Measurements from ENCODE around the gene KLK1. TPM values are rescaled to one million over a fixed set of nuclear protein-coding genes. Genes with fewer than 3 reads are reported as not detected.

The KLK1 gene
- total RNA-seq, 2 experiments from 2014 or later: 0.60 to 1.1 TPM

- Mint-ChIP-seq H3K4me1 (no peaks in the 10 kb centered on the region), H3K27ac (no peak overlapping the region), H3K9me3 (peaks cover 16% of the 10 kb centered on the region), H3K4me3 (no peak overlapping the region), H3K36me3 (no peaks in the 10 kb centered on the region), H3K27me3 (peaks cover 31% of the 10 kb centered on the region)
- no peak for DNase-seq
Observed at GRCh38 chr19:50843205-50843604, 19.6 kb upstream of the KLK1 start.

GRCh38 chr19:50842130-50842529 lies 18.5 kb upstream of the KLK1 start:
- Mint-ChIP-seq H3K36me3 (no peaks in the 10 kb centered on the region), H3K27me3 (peaks cover 41% of the 10 kb centered on the region), H3K27ac (no peak overlapping the region), H3K9me3 (peaks cover 16% of the 10 kb centered on the region), H3K4me1 (no peaks in the 10 kb centered on the region), H3K4me3 (no peak overlapping the region)
- DNase-seq: no peak

GRCh38 chr19:50839712-50840655 lies 16.4 kb upstream of the KLK1 start:
- Mint-ChIP-seq H3K9me3 (peaks cover 13% of the 10 kb centered on the region), H3K27ac (no peak overlapping the region), H3K4me1 (peaks cover 10% of the 10 kb centered on the region), H3K27me3 (peaks cover 49% of the 10 kb centered on the region), H3K4me3 (no peak overlapping the region), H3K36me3 (no peaks in the 10 kb centered on the region)
- DNase-seq: no peak

- Mint-ChIP-seq H3K36me3 (no peaks in the 10 kb centered on the region), H3K27me3 (peaks cover 51% of the 10 kb centered on the region), H3K27ac (no peak overlapping the region), H3K9me3 (peaks cover 5% of the 10 kb centered on the region), H3K4me1 (peaks cover 10% of the 10 kb centered on the region), H3K4me3 (no peak overlapping the region)
- no peak for DNase-seq
Observed at GRCh38 chr19:50838239-50838638, 14.7 kb upstream of the KLK1 start.

- Mint-ChIP-seq H3K9me3 (peaks cover 2% of the 10 kb centered on the region), H3K36me3 (no peaks in the 10 kb centered on the region), H3K4me1 (peaks cover 10% of the 10 kb centered on the region), H3K27me3 (peaks cover 59% of the 10 kb centered on the region), H3K4me3 (no peak overlapping the region), H3K27ac (no peak overlapping the region)
- no peak for DNase-seq
Observed at GRCh38 chr19:50837300-50837699, 13.7 kb upstream of the KLK1 start.

GRCh38 chr19:50836543-50837195 lies 13.1 kb upstream of the KLK1 start:
- Mint-ChIP-seq H3K4me3 (peak overlapping the region; percentile 77), H3K36me3 (no peaks in the 10 kb centered on the region), H3K27me3 (peaks cover 64% of the 10 kb centered on the region), H3K27ac (peak overlapping the region; percentile 19), H3K4me1 (peaks cover 10% of the 10 kb centered on the region), H3K9me3 (peaks cover 2% of the 10 kb centered on the region)
- DNase-seq: no peak

GRCh38 chr19:50835785-50836542 lies 12.4 kb upstream of the KLK1 start:
- Mint-ChIP-seq H3K27ac (peak overlapping the region; percentile 19), H3K4me1 (peaks cover 10% of the 10 kb centered on the region), H3K27me3 (peaks cover 71% of the 10 kb centered on the region), H3K9me3 (no peaks in the 10 kb centered on the region), H3K4me3 (peak overlapping the region; percentile 77), H3K36me3 (no peaks in the 10 kb centered on the region)
- DNase-seq: peak; percentile 84

- no peaks in the 10 kb centered on the region for H3K36me3 Mint-ChIP-seq
- H3K9me3 Mint-ChIP-seq: no peaks in the 10 kb centered on the region
Observed at GRCh38 chr19:50835103-50835784, 11.7 kb upstream of the KLK1 start.

GRCh38 chr19:50833802-50834167 lies 10.2 kb upstream of the KLK1 start:
- H3K36me3 Mint-ChIP-seq: no peaks in the 10 kb centered on the region
- no peak overlapping the region for H3K4me3 Mint-ChIP-seq
- no peaks in the 10 kb centered on the region for H3K9me3 Mint-ChIP-seq
- H3K27me3 Mint-ChIP-seq: peaks cover 75% of the 10 kb centered on the region
- DNase-seq: no peak
- H3K27ac Mint-ChIP-seq: no peak overlapping the region
- H3K4me1 Mint-ChIP-seq: peaks cover 10% of the 10 kb centered on the region

More at GRCh38 chr19:50835103-50835784, 11.7 kb upstream of the KLK1 start:
- H3K4me3 Mint-ChIP-seq: peak overlapping the region; percentile 77
- DNase-seq: no peak
- peaks cover 73% of the 10 kb centered on the region for H3K27me3 Mint-ChIP-seq
- no peak overlapping the region for H3K27ac Mint-ChIP-seq
- peaks cover 10% of the 10 kb centered on the region for H3K4me1 Mint-ChIP-seq

- Mint-ChIP-seq H3K36me3 (no peaks in the 10 kb centered on the region), H3K4me3 (no peak within 1 kb of the TSS), H3K27me3 (peaks cover 73% of the 10 kb centered on the region), H3K9me3 (no peaks in the 10 kb centered on the region), H3K4me1 (peaks cover 10% of the 10 kb centered on the region), H3K27ac (no peak within 1 kb of the TSS)
- DNase-seq: no peak
Observed at GRCh38 chr19:50833117-50833801, 9.7 kb upstream of the KLK1 start, which contains the start of gene KLK15. TSS of gene KLK15 (minus strand) at chr19:50833574. CDS start at chr19:50831492, 2,082 bp downstream.

- no peaks in the 10 kb centered on the region for H3K36me3 Mint-ChIP-seq
- peaks cover 10% of the 10 kb centered on the region for H3K4me1 Mint-ChIP-seq
- H3K4me3 Mint-ChIP-seq: no peak overlapping the region
- no peaks in the 10 kb centered on the region for H3K9me3 Mint-ChIP-seq
- peaks cover 73% of the 10 kb centered on the region for H3K27me3 Mint-ChIP-seq
- no peak overlapping the region for H3K27ac Mint-ChIP-seq
- DNase-seq: no peak
Observed at GRCh38 chr19:50832666-50833065, 9.1 kb upstream of the KLK1 start.

- Mint-ChIP-seq H3K27me3 (peaks cover 67% of the 10 kb centered on the region), H3K9me3 (no peaks in the 10 kb centered on the region), H3K4me1 (peaks cover 4% of the 10 kb centered on the region), H3K27ac (no peak overlapping the region), H3K4me3 (no peak overlapping the region), H3K36me3 (no peaks in the 10 kb centered on the region)
- no peak for DNase-seq
Observed at GRCh38 chr19:50831026-50831396, 7.4 kb upstream of the KLK1 start.

- H3K9me3 Mint-ChIP-seq: no peaks in the 10 kb centered on the region
- H3K27ac Mint-ChIP-seq: no peak overlapping the region
- DNase-seq: no peak
- peaks cover 66% of the 10 kb centered on the region for H3K27me3 Mint-ChIP-seq
- H3K4me3 Mint-ChIP-seq: no peak overlapping the region
- no peaks in the 10 kb centered on the region for H3K36me3 Mint-ChIP-seq
- H3K4me1 Mint-ChIP-seq: peaks cover 4% of the 10 kb centered on the region
Observed at GRCh38 chr19:50830266-50831025, 6.9 kb upstream of the KLK1 start.

All from activated naive CD8-positive, alpha-beta T cell treated with anti-CD3 and anti-CD28 coated beads for 36 hours (primary cell).